Breast epithelium (tissue), 3 donors: Measurements from ENCODE around the gene SOS2.

Source experiments
- CTCF ChIP-seq, 3 donors: fragments of 450-650 bp; IDR thresholded peaks; one replicate each; pipeline ENCODE4 v1.5.1; 2016 to 2017; ENCODE audit warnings: antibody characterized with exemption in 3 of 3, mild to moderate bottlenecking in 3 of 3, moderate library complexity in 3 of 3
- POLR2A ChIP-seq: fragments of 450-650 bp; IDR thresholded peaks from one replicate; pipeline ENCODE4 v1.6.1; 2016; ENCODE audit warnings: antibody characterized with exemption, mild to moderate bottlenecking, moderate library complexity
- POLR2AphosphoS5 ChIP-seq, 3 donors: sonication (generic); formaldehyde crosslinking; IDR thresholded peaks; one replicate each; pipeline ENCODE4 v1.6.1; 2017; ENCODE audit warnings: antibody characterized with exemption in 3 of 3

- TF ChIP-seq POLR2AphosphoS5 (IDR thresholded peaks at IDR 0.05): no peak
- TF ChIP-seq CTCF (IDR thresholded peaks at IDR 0.05): no peak
- TF ChIP-seq POLR2A: no peak
Observed at GRCh38 chr14:50260072-50260471, 28.7 kb upstream of the SOS2 start.
